Loucy (cell line): ENCODE results near the gene LRP2BP.

ENCODE experiments used
- H2AFZ ChIP-seq: fragments of 200-600 bp; sonication (generic); 2 replicates; pipeline ENCODE4 v1.6.0; 2016; ENCODE audit warnings: antibody characterized with exemption, mild to moderate bottlenecking, low read length, moderate library complexity
- H3F3A ChIP-seq: fragments of 200-600 bp; 2 replicates; pipeline ENCODE4 v1.6.0; 2016; ENCODE audit warnings: antibody characterized with exemption, low read depth, mild to moderate bottlenecking
- H3K27me3 ChIP-seq: fragments of 200-600 bp; sonication (generic); 2 replicates; pipeline ENCODE4 v1.6.1; 2014; ENCODE audit warnings: low read length, mild to moderate bottlenecking; ENCODE audit not compliant: insufficient read depth, poor library complexity, severe bottlenecking
- H3K36me3 ChIP-seq: fragments of 200-600 bp; sonication (generic); 2 replicates; pipeline ENCODE4 v1.6.1; 2016; ENCODE audit warnings: low read length; ENCODE audit not compliant: insufficient read depth
- H3K4me1 ChIP-seq: fragments of 200-600 bp; sonication (generic); 2 replicates; pipeline ENCODE4 v1.5.1; 2014; ENCODE audit warnings: low read length, mild to moderate bottlenecking; ENCODE audit not compliant: insufficient read depth, poor library complexity, severe bottlenecking
- H3K4me2 ChIP-seq: fragments of 200-600 bp; sonication (generic); 2 replicates; pipeline ENCODE4 v1.6.0; 2014; ENCODE audit warnings: antibody characterized with exemption, low read length, low read depth, mild to moderate bottlenecking; ENCODE audit not compliant: poor library complexity, severe bottlenecking
- H3K4me3 ChIP-seq: fragments of 200-600 bp; sonication (generic); 2 replicates; pipeline ENCODE4 v1.5.1; 2014; ENCODE audit warnings: low read length, mild to moderate bottlenecking, mixed read lengths; ENCODE audit not compliant: poor library complexity, severe bottlenecking
- H3K79me2 ChIP-seq: fragments of 200-600 bp; sonication (generic); 2 replicates; pipeline ENCODE4 v1.6.1; 2014; ENCODE audit warnings: low read length; ENCODE audit not compliant: insufficient read depth
- H3K9ac ChIP-seq: fragments of 200-600 bp; sonication (generic); 2 replicates; pipeline ENCODE4 v1.6.0; 2014; ENCODE audit warnings: mild to moderate bottlenecking, low read depth, low read length, moderate library complexity; ENCODE audit not compliant: poor library complexity, severe bottlenecking
- H3K9me2 ChIP-seq: fragments of 200-600 bp; sonication (generic); replicated peaks from 2 replicates; pipeline ENCODE4 v1.6.1; 2016; ENCODE audit warnings: low read depth, low read length, mixed read lengths
- H3K9me3 ChIP-seq: fragments of 200-600 bp; sonication (generic); 2 replicates; pipeline ENCODE4 v1.6.1; 2014; ENCODE audit warnings: mild to moderate bottlenecking, antibody characterized with exemption, low read length, low read depth; ENCODE audit not compliant: insufficient read depth
- H4K20me1 ChIP-seq: fragments of 200-600 bp; sonication (generic); 2 replicates; pipeline ENCODE4 v1.6.0; 2014; ENCODE audit warnings: antibody characterized with exemption, low read length, mild to moderate bottlenecking; ENCODE audit not compliant: insufficient read depth, poor library complexity, severe bottlenecking
- CTCF ChIP-seq: fragments of 200-600 bp; sonication (generic); conservative IDR thresholded peaks from 2 replicates; pipeline ENCODE4 v1.5.1; 2014; ENCODE audit warnings: mild to moderate bottlenecking, antibody characterized with exemption, low read length
- EZH2phosphoT487 ChIP-seq: fragments of 200-600 bp; IDR thresholded peaks from 2 replicates; pipeline ENCODE4 v1.6.1; 2018; ENCODE audit warnings: antibody characterized with exemption, mild to moderate bottlenecking, moderate library complexity, borderline replicate concordance

Gene LRP2BP

DNA sequence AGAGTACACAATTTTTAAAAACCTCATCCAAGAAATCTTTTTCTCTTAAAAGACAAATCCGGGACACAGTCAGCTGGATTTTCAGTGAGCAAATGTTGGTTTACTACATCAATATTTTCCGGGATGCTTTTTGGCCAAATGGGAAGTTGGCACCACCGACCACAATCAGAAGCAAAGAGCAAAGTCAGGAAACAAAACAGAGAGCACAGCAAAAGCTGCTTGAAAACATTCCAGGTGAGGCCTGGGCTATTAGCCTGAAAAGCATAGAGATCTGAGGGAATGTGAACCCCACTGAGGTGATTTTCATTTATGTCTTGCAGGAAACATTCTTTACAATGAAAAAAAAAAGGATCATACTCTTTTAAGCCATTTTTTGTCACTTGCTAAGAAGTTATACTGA lies 33.9 kb downstream of the LRP2BP start:
- no peak overlapping the region for H3K4me2 ChIP-seq

DNA sequence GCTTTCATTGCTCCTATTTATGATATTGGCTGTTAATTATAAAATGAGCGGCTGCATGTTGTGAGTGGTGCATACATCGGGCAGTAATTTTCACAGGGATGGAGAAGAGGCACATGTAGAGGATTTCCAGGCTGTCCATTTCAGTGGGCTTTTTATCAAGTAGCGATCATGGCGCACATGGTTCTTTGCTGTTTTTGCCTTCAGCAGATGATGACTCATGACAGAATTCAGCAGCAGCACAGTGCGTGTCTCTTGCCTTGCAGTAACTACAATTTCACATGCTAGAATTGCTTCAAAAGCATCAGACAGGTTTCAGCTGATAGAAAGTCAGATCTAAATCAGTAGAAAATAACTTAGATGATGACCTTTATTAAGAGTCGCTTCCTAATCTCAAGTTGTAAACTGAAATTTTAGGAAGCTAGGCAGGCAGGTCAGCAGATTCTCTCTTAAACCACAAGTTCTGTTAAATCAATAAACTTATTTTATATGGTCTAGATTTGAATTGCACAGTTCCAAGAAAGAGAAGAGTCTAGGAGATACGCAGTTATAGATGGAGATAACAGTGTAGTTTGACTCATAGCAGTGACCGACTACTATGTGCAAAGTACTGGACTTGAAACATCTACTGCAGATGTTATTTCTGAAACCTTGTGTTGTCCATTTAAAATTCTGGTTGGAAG lies 35.8 kb downstream of the LRP2BP start:
- H3K4me3 ChIP-seq = no peak overlapping the region
- H4K20me1 ChIP-seq = no peaks in the 10 kb centered on the region
- TF ChIP-seq EZH2phosphoT487 (no peak), CTCF (no peak)
- H3K9me2 ChIP-seq = no peaks in the 10 kb centered on the region
- H3K79me2 ChIP-seq = no peaks in the 10 kb centered on the region
- no peaks in the 10 kb centered on the region for H3K4me1 ChIP-seq
- H3K36me3 ChIP-seq = no peaks in the 10 kb centered on the region
- no peaks in the 10 kb centered on the region for H3K9me3 ChIP-seq
- H3K4me2 ChIP-seq = no peak overlapping the region
- no peak overlapping the region for H3K9ac ChIP-seq
- no peaks in the 10 kb centered on the region for H3F3A ChIP-seq
- no peaks in the 10 kb centered on the region for H3K27me3 ChIP-seq
- H2AFZ ChIP-seq = no peak overlapping the region

More for the DNA sequence above, 33.9 kb downstream of the LRP2BP start:
- no peak overlapping the region for H2AFZ ChIP-seq
- no peak overlapping the region for H3K4me3 ChIP-seq
- H3K9me3 ChIP-seq = no peaks in the 10 kb centered on the region
- no peaks in the 10 kb centered on the region for H3K4me1 ChIP-seq
- no peaks in the 10 kb centered on the region for H3K27me3 ChIP-seq
- H3K9ac ChIP-seq = no peak overlapping the region
- no peak for TF ChIP-seq EZH2phosphoT487
- no peak for TF ChIP-seq CTCF
- no peaks in the 10 kb centered on the region for H3K79me2 ChIP-seq
- no peaks in the 10 kb centered on the region for H4K20me1 ChIP-seq
- no peaks in the 10 kb centered on the region for H3F3A ChIP-seq
- H3K9me2 ChIP-seq = no peaks in the 10 kb centered on the region
- no peaks in the 10 kb centered on the region for H3K36me3 ChIP-seq

GRCh38 chr4:185358959-185359358 lies 36.8 kb downstream of the LRP2BP start:
- no peaks in the 10 kb centered on the region for H3F3A ChIP-seq
- H4K20me1 ChIP-seq = no peaks in the 10 kb centered on the region
- H3K27me3 ChIP-seq = no peaks in the 10 kb centered on the region
- no peaks in the 10 kb centered on the region for H3K4me1 ChIP-seq
- no peaks in the 10 kb centered on the region for H3K9me2 ChIP-seq
- H3K9ac ChIP-seq = no peak overlapping the region
- no peaks in the 10 kb centered on the region for H3K9me3 ChIP-seq
- no peak overlapping the region for H2AFZ ChIP-seq
- no peak for TF ChIP-seq CTCF
- TF ChIP-seq EZH2phosphoT487 = no peak
- no peak overlapping the region for H3K4me3 ChIP-seq
- H3K79me2 ChIP-seq = no peaks in the 10 kb centered on the region
- H3K36me3 ChIP-seq = no peaks in the 10 kb centered on the region
- no peak overlapping the region for H3K4me2 ChIP-seq
